ENCODE measurements around the gene NOL4.

The NOL4 gene

GRCh38 chr18:34220081-34220815, 4.5 kb downstream of the NOL4 start:
- no peaks in the 10 kb centered on the region for H4K20me1 ChIP-seq (ENCODE audit: low read depth, low read length)
- H3K4me2 ChIP-seq (ENCODE audit: low read depth, low read length, poor library complexity, severe bottlenecking): no peak overlapping the region
- no peak overlapping the region for H2AFZ ChIP-seq (ENCODE audit: low read depth, low read length, severe bottlenecking)
- no peaks in the 10 kb centered on the region for H3K79me2 ChIP-seq (ENCODE audit: insufficient read depth, low read length)
- no peaks in the 10 kb centered on the region for H3K9me2 ChIP-seq (replicated peaks; ENCODE audit: insufficient read depth, low read length)
- H3K9ac ChIP-seq (ENCODE audit: low read length): no peak overlapping the region
- H3K9me3 ChIP-seq (ENCODE audit: insufficient read depth, low read length): no peaks in the 10 kb centered on the region
- no peaks in the 10 kb centered on the region for H3F3A ChIP-seq (ENCODE audit: insufficient read depth)
- no peak for TF ChIP-seq CTCF (IDR thresholded peaks at IDR 0.05; ENCODE audit: insufficient read depth, low read length, poor library complexity, severe bottlenecking)
- no peak for TF ChIP-seq EZH2phosphoT487 (conservative IDR thresholded peaks at IDR 0.05; ENCODE audit: low read length)
- H3K36me3 ChIP-seq (ENCODE audit: low read length): no peaks in the 10 kb centered on the region
- H3K27me3 ChIP-seq (ENCODE audit: low read length): no peaks in the 10 kb centered on the region
- no peak overlapping the region for H3K4me3 ChIP-seq (ENCODE audit: insufficient read depth, low read length, poor library complexity, severe bottlenecking)
- no peak overlapping the region for H3K27ac ChIP-seq (ENCODE audit: low read depth, low read length)

GRCh38 chr18:34219651-34220050, 5.1 kb downstream of the NOL4 start:
- Histone ChIP-seq H3K9ac (ENCODE audit: low read length) (no peak overlapping the region), H3K4me3 (ENCODE audit: insufficient read depth, low read length, poor library complexity, severe bottlenecking) (no peak overlapping the region), H3K9me3 (ENCODE audit: insufficient read depth, low read length) (no peaks in the 10 kb centered on the region), H3K79me2 (ENCODE audit: insufficient read depth, low read length) (no peaks in the 10 kb centered on the region), H2AFZ (ENCODE audit: low read depth, low read length, severe bottlenecking) (no peak overlapping the region), H3F3A (ENCODE audit: insufficient read depth) (no peaks in the 10 kb centered on the region), H3K27ac (ENCODE audit: low read depth, low read length) (no peak overlapping the region), H3K27me3 (ENCODE audit: low read length) (no peaks in the 10 kb centered on the region), H3K4me2 (ENCODE audit: low read depth, low read length, poor library complexity, severe bottlenecking) (no peak overlapping the region), H3K9me2 (replicated peaks; ENCODE audit: insufficient read depth, low read length) (no peaks in the 10 kb centered on the region), H3K36me3 (ENCODE audit: low read length) (no peaks in the 10 kb centered on the region), H4K20me1 (ENCODE audit: low read depth, low read length) (no peaks in the 10 kb centered on the region)
- TF ChIP-seq CTCF (IDR thresholded peaks at IDR 0.05; ENCODE audit: insufficient read depth, low read length, poor library complexity, severe bottlenecking): no peak
- no peak for TF ChIP-seq EZH2phosphoT487 (conservative IDR thresholded peaks at IDR 0.05; ENCODE audit: low read length)

- H3K4me2 ChIP-seq (ENCODE audit: low read depth, low read length, poor library complexity, severe bottlenecking): no peak overlapping the region
- no peak overlapping the region for H3K9ac ChIP-seq (ENCODE audit: low read length)
- H3K79me2 ChIP-seq (ENCODE audit: insufficient read depth, low read length): no peaks in the 10 kb centered on the region
- H2AFZ ChIP-seq (ENCODE audit: low read depth, low read length, severe bottlenecking): no peak overlapping the region
- no peaks in the 10 kb centered on the region for H3K9me3 ChIP-seq (ENCODE audit: insufficient read depth, low read length)
- no peaks in the 10 kb centered on the region for H3K9me2 ChIP-seq (replicated peaks; ENCODE audit: insufficient read depth, low read length)
- H3K36me3 ChIP-seq (ENCODE audit: low read length): no peaks in the 10 kb centered on the region; the same call in 1 of the 2 replicates
- no peaks in the 10 kb centered on the region for H3K27me3 ChIP-seq (ENCODE audit: low read length)
- no peak overlapping the region for H3K27ac ChIP-seq (ENCODE audit: low read depth, low read length)
- TF ChIP-seq CTCF (IDR thresholded peaks at IDR 0.05; ENCODE audit: insufficient read depth, low read length, poor library complexity, severe bottlenecking) (no peak), EZH2phosphoT487 (conservative IDR thresholded peaks at IDR 0.05; ENCODE audit: low read length) (no peak)
- H3K4me3 ChIP-seq (ENCODE audit: insufficient read depth, low read length, poor library complexity, severe bottlenecking): no peak overlapping the region
- H4K20me1 ChIP-seq (ENCODE audit: low read depth, low read length): no peaks in the 10 kb centered on the region
- no peaks in the 10 kb centered on the region for H3F3A ChIP-seq (ENCODE audit: insufficient read depth)
These were observed 12.2 kb downstream of the NOL4 start for GRCh38 chr18:34212511-34212910.
